BLaER1 (cell line): Measurements from ENCODE around the gene SLC1A6.

Source experiments
- H3K27ac ChIP-seq: shearing (Covaris generic); formaldehyde crosslinking; 2 replicates; pipeline ENCODE4 v1.8.1; 2022
- H3K27me3 ChIP-seq: shearing (Covaris generic); formaldehyde crosslinking; 2 replicates; pipeline ENCODE4 v1.8.1; 2022
- H3K36me3 ChIP-seq: shearing (Covaris generic); formaldehyde crosslinking; 2 replicates; pipeline ENCODE4 v1.8.1; 2022
- H3K4me1 ChIP-seq: shearing (Covaris generic); formaldehyde crosslinking; 2 replicates; pipeline ENCODE4 v1.8.1; 2022
- H3K4me2 ChIP-seq: shearing (Covaris generic); formaldehyde crosslinking; 2 replicates; pipeline ENCODE4 v1.8.1; 2022
- H3K4me3 ChIP-seq: shearing (Covaris generic); formaldehyde crosslinking; 2 replicates; pipeline ENCODE4 v1.8.1; 2022
- H3K9ac ChIP-seq: shearing (Covaris generic); formaldehyde crosslinking; 2 replicates; pipeline ENCODE4 v1.8.1; 2022
- H3K9me3 ChIP-seq: shearing (Covaris generic); formaldehyde crosslinking; 2 replicates; pipeline ENCODE4 v1.8.1; 2022
- H4K20me1 ChIP-seq: shearing (Covaris generic); formaldehyde crosslinking; 2 replicates; pipeline ENCODE4 v1.8.1; 2022
- Cebpa-rat ChIP-seq: shearing (Covaris generic); IDR thresholded peaks from 2 replicates; pipeline ENCODE4 v1.8.1; 2022

The SLC1A6 gene

DNA sequence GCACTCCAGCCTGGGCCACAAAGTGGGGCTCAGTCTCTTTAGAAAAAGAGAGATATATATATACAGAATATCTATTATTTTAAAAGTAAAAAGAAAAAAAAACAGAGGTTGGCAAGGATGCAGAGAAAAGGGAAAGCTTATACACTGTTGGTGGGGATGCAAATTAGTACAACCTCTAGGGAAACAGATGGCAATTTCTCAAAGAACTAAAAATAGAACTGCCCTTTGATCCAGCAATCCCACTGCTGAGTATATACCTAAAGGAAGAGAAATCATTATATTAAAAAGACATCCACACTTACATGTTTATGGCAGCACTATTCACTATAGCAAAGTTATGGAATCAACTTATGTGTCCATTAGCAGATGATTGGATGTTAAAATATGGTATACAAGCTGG, 28.6 kb upstream of the SLC1A6 start:
- H3K9me3 ChIP-seq = no peaks in the 10 kb centered on the region
- no peaks in the 10 kb centered on the region; the same call in 1 of the 2 replicates for H3K4me1 ChIP-seq
- no peaks in the 10 kb centered on the region for H3K27me3 ChIP-seq
- H3K4me3 ChIP-seq = no peak overlapping the region
- no peaks in the 10 kb centered on the region for H4K20me1 ChIP-seq
- H3K9ac ChIP-seq = no peak overlapping the region
- H3K36me3 ChIP-seq = no peaks in the 10 kb centered on the region
- TF ChIP-seq Cebpa-rat = no peak
- H3K4me2 ChIP-seq = no peak overlapping the region
- H3K27ac ChIP-seq = no peak overlapping the region

DNA sequence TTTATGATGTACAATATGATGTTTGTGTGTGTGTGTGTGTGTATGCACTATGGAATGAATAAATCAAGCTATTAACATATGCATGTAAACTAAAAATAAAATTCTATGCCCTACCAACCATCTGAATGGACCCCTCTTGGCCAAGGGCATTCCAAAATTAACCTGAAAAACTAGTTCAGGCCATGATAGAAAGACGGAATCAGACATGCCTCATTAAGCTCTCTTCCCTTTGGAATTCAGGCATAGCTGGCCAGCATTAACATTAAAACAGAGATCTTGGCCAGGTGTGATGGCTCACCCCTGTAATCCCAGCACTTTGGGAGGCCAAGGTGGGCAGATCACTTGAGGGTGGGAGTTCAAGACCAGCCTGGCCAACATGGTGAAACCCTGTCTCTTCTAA, 18.3 kb upstream of the SLC1A6 start:
- H3K4me2 ChIP-seq = no peak overlapping the region
- H4K20me1 ChIP-seq = no peaks in the 10 kb centered on the region
- TF ChIP-seq Cebpa-rat = no peak
- H3K27ac ChIP-seq = no peak overlapping the region
- H3K4me1 ChIP-seq = no peaks in the 10 kb centered on the region
- no peak overlapping the region for H3K4me3 ChIP-seq
- no peak overlapping the region for H3K9ac ChIP-seq
- H3K36me3 ChIP-seq = no peaks in the 10 kb centered on the region
- no peaks in the 10 kb centered on the region for H3K9me3 ChIP-seq
- H3K27me3 ChIP-seq = no peaks in the 10 kb centered on the region

DNA sequence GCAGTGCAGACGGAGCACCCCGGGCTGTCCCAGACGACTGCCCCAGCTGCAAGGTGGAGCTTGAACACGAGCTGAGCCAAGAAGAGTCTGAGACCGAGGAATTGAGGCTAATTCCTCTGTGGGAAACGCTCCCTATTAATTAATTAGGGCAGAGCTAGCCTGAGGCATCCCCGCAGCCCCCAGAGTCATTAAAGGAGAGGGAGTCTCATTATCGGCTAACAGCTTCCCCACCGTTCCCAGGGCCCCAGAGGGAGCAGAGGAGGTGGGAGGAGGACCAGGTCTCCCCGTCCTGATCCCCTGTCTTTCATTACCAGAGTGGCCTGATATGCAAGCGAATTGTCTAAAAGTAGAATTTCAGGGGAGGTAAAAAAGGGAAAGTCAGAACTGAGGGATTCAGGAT, 13.1 kb upstream of the SLC1A6 start:
- Histone ChIP-seq H3K27me3 (no peaks in the 10 kb centered on the region), H3K9me3 (no peaks in the 10 kb centered on the region)

DNA sequence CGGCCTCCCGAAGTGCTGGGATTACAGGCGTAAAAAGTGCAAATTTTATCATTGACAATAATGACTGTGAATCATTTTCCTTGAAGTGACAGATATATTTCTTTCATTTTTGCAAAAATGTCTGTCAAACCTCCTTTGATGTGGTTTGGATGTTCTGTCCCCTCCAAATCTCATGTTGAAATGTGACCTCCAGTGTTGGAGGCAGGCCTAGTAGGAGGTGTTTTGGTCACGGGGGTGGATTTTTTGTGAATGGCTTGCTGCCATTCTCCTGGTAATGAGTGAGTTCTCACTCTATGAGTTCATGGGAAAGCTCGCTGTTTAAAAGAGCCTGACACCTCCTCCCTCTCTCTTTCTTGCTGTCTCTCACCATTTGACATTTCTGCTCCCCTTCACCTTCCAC, 5.5 kb upstream of the SLC1A6 start:
- Histone ChIP-seq H3K27ac (no peak overlapping the region), H4K20me1 (no peaks in the 10 kb centered on the region), H3K4me1 (no peaks in the 10 kb centered on the region), H3K4me3 (no peak overlapping the region), H3K4me2 (no peak overlapping the region), H3K27me3 (peaks cover 14% of the 10 kb centered on the region), H3K9me3 (no peaks in the 10 kb centered on the region), H3K36me3 (no peaks in the 10 kb centered on the region), H3K9ac (no peak overlapping the region)
- TF ChIP-seq Cebpa-rat = no peak

More for the DNA sequence above, 13.1 kb upstream of the SLC1A6 start:
- Histone ChIP-seq H3K36me3 (no peaks in the 10 kb centered on the region), H3K9ac (no peak overlapping the region), H3K4me3 (no peak overlapping the region), H4K20me1 (no peaks in the 10 kb centered on the region), H3K4me2 (no peak overlapping the region), H3K27ac (no peak overlapping the region), H3K4me1 (no peaks in the 10 kb centered on the region)
- no peak for TF ChIP-seq Cebpa-rat

DNA sequence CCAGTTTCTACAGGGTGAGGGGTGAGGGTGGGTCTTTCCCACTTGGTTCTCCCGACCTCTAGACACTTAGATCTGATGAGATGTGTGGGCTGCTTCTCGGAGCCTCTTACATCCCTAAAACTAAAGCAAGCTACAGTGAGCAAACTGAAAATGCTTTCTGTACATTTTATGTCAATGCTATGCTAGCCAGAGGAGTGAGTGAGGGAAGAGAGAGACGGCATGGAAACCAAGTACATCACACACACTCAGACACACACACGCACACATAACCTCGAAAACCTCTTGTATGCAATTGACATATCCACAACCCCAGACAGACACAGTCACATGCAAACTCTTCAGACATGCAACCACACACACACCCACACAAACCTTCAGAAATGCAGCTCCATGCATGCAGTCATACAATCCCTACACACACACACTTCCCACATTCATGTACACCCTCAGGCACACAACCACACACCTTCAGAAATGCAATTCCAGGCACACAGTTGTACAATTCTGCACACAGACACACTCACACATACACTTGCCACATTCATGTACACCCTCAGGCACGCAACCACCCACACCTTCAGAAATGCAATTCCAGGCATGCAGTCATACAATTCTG, 1.4 kb downstream of the SLC1A6 start:
- no peak overlapping the region for H3K27ac ChIP-seq
- no peaks in the 10 kb centered on the region for H3K36me3 ChIP-seq
- H3K9me3 ChIP-seq = no peaks in the 10 kb centered on the region
- H3K4me1 ChIP-seq = peaks cover 20% of the 10 kb centered on the region
- H3K9ac ChIP-seq = no peak overlapping the region
- TF ChIP-seq Cebpa-rat = no peak
- H3K4me3 ChIP-seq = no peak overlapping the region
- H4K20me1 ChIP-seq = no peaks in the 10 kb centered on the region
- H3K27me3 ChIP-seq = peaks cover 45% of the 10 kb centered on the region
- no peak overlapping the region for H3K4me2 ChIP-seq

DNA sequence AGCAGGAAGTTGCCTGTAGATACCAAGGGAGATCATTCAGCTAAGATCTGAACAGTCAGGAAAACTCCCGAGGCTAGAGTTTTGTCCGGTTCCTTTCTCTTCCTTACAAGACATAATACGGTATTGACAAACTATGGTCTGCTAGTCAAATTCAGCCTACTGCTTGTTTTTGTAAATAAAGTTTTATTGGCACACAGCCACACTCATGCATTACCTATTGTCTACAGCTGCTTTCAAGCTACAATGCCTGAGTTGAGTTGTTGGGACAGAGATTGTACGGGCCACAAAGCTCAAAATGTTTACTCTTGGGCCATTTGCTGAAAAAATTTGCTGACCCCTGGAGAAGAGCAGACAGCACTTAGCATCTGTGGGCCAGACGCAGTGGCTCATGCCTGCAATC, 2.5 kb downstream of the SLC1A6 start:
- Histone ChIP-seq H3K4me2 (peak overlapping the region; percentile 45), H3K36me3 (no peaks in the 10 kb centered on the region), H3K4me3 (no peak overlapping the region), H3K9me3 (no peaks in the 10 kb centered on the region), H3K27me3 (peaks cover 45% of the 10 kb centered on the region), H3K4me1 (peaks cover 25% of the 10 kb centered on the region), H3K9ac (no peak overlapping the region), H3K27ac (no peak overlapping the region), H4K20me1 (no peaks in the 10 kb centered on the region)
- no peak for TF ChIP-seq Cebpa-rat

DNA sequence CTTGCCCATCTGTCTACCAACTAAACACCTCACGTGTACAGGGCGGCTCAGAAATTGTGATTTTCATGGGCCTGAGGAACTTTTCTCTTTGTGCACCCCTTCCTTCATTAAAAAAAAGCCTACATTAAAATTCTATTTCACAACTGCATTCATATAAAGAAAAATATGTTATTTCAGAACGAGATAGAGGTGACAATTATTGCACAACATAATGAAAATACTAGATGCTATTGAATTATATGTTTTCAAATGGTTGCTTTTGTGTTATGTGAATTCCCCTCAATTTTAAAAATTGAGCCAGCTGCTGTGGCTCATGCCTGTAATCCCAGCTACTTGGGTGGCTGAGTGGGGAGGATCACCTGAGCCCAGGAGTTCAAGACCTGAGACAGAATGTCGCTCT, 5.2 kb downstream of the SLC1A6 start:
- Histone ChIP-seq H3K4me1 (peaks cover 25% of the 10 kb centered on the region), H3K36me3 (no peaks in the 10 kb centered on the region), H3K9ac (no peak overlapping the region), H3K9me3 (no peaks in the 10 kb centered on the region), H3K4me2 (no peak overlapping the region), H3K4me3 (no peak overlapping the region), H4K20me1 (no peaks in the 10 kb centered on the region), H3K27ac (no peak overlapping the region), H3K27me3 (peaks cover 24% of the 10 kb centered on the region)
- TF ChIP-seq Cebpa-rat = no peak

DNA sequence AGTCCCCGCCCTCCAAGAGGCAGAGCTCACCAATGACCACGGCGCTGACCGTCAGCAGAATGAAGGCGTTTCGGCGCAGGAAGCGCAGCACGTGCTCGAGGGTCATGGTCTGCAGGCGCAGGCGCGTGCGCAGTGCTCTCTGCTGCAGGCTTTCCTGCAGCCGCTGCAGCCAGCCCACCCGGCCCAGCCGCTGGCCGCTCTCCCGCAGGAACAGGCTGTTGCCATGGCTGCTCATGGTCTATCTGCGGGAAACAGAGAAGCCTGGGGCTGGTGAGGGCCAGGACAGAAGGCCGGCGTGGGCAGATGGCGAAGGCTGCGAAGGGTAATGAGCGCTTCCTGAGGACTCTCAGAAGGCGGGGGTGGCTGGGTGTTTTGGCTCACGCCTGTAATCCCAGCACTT, 7.0 kb downstream of the SLC1A6 start:
- Histone ChIP-seq H3K27ac (no peak overlapping the region), H3K4me2 (no peak overlapping the region; the same call in 1 of the 2 replicates), H3K4me1 (peaks cover 25% of the 10 kb centered on the region), H3K4me3 (no peak overlapping the region), H3K36me3 (no peaks in the 10 kb centered on the region), H3K9me3 (no peaks in the 10 kb centered on the region), H3K27me3 (peaks cover 6% of the 10 kb centered on the region; the same call in 1 of the 2 replicates), H3K9ac (no peak overlapping the region), H4K20me1 (no peaks in the 10 kb centered on the region)
- no peak for TF ChIP-seq Cebpa-rat

DNA sequence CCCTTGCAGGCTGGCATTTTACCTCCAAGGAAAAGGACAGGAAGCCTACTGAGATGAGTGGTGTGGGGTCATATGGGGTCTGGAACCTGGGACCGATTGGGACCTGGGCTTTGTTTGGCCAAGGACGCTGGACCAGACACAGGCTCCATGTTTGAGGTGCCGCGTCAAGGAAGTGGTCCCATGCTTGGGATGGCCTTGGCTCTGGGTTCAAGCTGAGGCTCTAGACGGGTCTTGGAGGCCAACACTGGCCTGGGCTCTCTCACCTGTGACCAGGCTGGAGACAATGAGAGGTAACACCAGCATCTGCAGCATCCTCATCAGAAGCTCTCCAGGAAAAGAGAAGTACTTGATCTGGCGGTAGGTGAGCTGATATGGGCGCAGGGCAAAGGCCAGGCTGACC, 8.2 kb downstream of the SLC1A6 start:
- no peaks in the 10 kb centered on the region for H4K20me1 ChIP-seq
- no peak overlapping the region for H3K27ac ChIP-seq
- no peak overlapping the region for H3K9ac ChIP-seq
- H3K4me3 ChIP-seq = no peak overlapping the region
- H3K4me1 ChIP-seq = peaks cover 17% of the 10 kb centered on the region
- no peaks in the 10 kb centered on the region for H3K27me3 ChIP-seq
- no peak for TF ChIP-seq Cebpa-rat
- no peak overlapping the region for H3K4me2 ChIP-seq
- no peaks in the 10 kb centered on the region for H3K36me3 ChIP-seq
- no peaks in the 10 kb centered on the region for H3K9me3 ChIP-seq

DNA sequence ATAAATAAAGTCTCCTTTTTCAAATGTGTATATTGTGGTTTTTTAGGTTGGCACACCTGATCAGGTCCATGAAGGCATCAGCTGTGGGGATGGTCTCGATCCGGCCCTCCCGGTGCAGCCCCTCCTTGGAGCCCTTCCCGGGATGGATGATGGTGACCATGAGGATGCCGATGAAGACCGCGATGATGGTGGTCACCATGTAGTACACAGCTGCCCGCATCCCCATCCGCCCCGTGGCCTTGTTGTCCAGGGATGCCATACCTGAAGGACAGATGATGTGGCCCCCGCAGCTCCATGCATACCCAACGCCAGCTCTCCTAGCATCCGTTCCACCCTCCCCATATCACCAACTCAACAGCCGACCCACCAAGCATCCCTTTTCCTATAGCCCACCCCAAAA, 11.4 kb downstream of the SLC1A6 start:
- Histone ChIP-seq H4K20me1 (no peaks in the 10 kb centered on the region), H3K4me1 (peaks cover 5% of the 10 kb centered on the region), H3K27ac (no peak overlapping the region), H3K9ac (no peak overlapping the region), H3K4me3 (no peak overlapping the region), H3K4me2 (no peak overlapping the region), H3K36me3 (no peaks in the 10 kb centered on the region), H3K9me3 (no peaks in the 10 kb centered on the region), H3K27me3 (no peaks in the 10 kb centered on the region)
- TF ChIP-seq Cebpa-rat = no peak
